Measurements from ENCODE around the gene FRYL. TPM values are rescaled to one million over a fixed set of nuclear protein-coding genes. Genes with fewer than 3 reads are reported as not detected.
"Not testable (repeated sequence)": the region's sequence is repeated elsewhere in the genome, so short reads cannot be mapped to it uniquely, and the experiment has no call there.

FRYL gene
- total and polyA plus RNA-seq, 2 of the 13 experiments (the other 11 are each of a cell fraction or from before 2014, with no cell fraction given): 9.7 to 19.6 TPM

- TF ChIP-seq KLF15 (CRISPR knock-in tag; IDR thresholded peaks at IDR 0.05; ENCODE audit: borderline replicate concordance) (no peak), E2F5 (CRISPR knock-in tag; conservative IDR thresholded peaks at IDR 0.05) (no peak), EZH2 (conservative IDR thresholded peaks at IDR 0.05; ENCODE audit: low read depth, low read length) (no peak), ZNF326 (CRISPR knock-in tag; IDR thresholded peaks at IDR 0.05; ENCODE audit: borderline replicate concordance) (no peak), MAFG (CRISPR knock-in tag; IDR thresholded peaks at IDR 0.05) (no peak), KLF6 (CRISPR knock-in tag; IDR thresholded peaks at IDR 0.05) (no peak), GTF2F1 (IDR thresholded peaks at IDR 0.05; ENCODE audit: low read length) (no peak), ZNF329 (CRISPR knock-in tag; IDR thresholded peaks at IDR 0.05; ENCODE audit: low read depth) (no peak), ZMYM2 (CRISPR knock-in tag; IDR thresholded peaks at IDR 0.05) (no peak), ZC3H13 (CRISPR knock-in tag; IDR thresholded peaks at IDR 0.05) (no peak), RBAK (CRISPR knock-in tag; IDR thresholded peaks at IDR 0.05) (no peak), ZMYM3 (CRISPR knock-in tag; IDR thresholded peaks at IDR 0.05) (no peak), PRMT3 (CRISPR knock-in tag; IDR thresholded peaks at IDR 0.05; ENCODE audit: borderline replicate concordance, low read depth) (no peak), GZF1 (CRISPR knock-in tag; IDR thresholded peaks at IDR 0.05) (no peak)
- TF ChIP-seq, protein P1, sequence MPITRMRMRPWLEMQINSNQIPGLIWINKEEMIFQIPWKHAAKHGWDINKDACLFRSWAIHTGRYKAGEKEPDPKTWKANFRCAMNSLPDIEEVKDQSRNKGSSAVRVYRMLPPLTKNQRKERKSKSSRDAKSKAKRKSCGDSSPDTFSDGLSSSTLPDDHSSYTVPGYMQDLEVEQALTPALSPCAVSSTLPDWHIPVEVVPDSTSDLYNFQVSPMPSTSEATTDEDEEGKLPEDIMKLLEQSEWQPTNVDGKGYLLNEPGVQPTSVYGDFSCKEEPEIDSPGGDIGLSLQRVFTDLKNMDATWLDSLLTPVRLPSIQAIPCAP (CRISPR knock-in tag; IDR thresholded peaks at IDR 0.05; ENCODE audit: low read depth): no peak
- TF ChIP-seq, protein P2, sequence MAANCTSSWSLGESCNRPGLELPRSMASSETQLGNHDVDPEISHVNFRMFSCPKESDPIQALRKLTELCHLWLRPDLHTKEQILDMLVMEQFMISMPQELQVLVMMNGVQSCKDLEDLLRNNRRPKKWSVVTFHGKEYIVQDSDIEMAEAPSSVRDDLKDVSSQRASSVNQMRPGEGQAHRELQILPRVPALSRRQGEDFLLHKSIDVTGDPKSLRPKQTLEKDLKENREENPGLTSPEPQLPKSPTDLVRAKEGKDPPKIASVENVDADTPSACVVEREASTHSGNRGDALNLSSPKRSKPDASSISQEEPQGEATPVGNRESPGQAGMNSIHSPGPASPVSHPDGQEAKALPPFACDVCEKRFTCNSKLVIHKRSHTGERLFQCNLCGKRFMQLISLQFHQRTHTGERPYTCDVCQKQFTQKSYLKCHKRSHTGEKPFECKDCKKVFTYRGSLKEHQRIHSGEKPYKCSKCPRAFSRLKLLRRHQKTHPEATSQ (CRISPR knock-in tag; IDR thresholded peaks at IDR 0.05; ENCODE audit: borderline replicate concordance): no peak
- Histone ChIP-seq H3K4me1 (ENCODE audit: insufficient read depth, low read length) (peaks cover 2% of the 10 kb centered on the region), H3K36me3 (replicated peaks in 1 of 2; ENCODE audit: control insufficient read depth in 1 of 2, insufficient read depth in 2 of 2, low read length in 2 of 2) (no peaks in the 10 kb centered on the region), H3K79me2 (ENCODE audit: insufficient read depth, low read length) (peaks cover 16% of the 10 kb centered on the region), H3K27me3 (ENCODE audit: control insufficient read depth in 1 of 2, insufficient read depth in 2 of 2, low read length in 2 of 2) (peaks cover 0 to 7% of the 10 kb centered on the region in 2 experiments; a peak in 1 of 5 replicates), H4K20me1 (ENCODE audit: insufficient read depth, low read length) (no peaks in the 10 kb centered on the region), H3K27ac (ENCODE audit: extremely low read length, insufficient read depth, low read length) (no peak overlapping the region), H3K4me3 (replicated peaks in 1 of 3; ENCODE audit: insufficient read depth in 1 of 3, low read depth in 2 of 3, low read length in 3 of 3) (no peak overlapping the region), H3K9ac (ENCODE audit: insufficient read depth, low read depth, low read length) (no peak overlapping the region), H3K4me2 (ENCODE audit: low read depth, low read length) (no peak overlapping the region), H2AFZ (ENCODE audit: low read length) (no peak overlapping the region), H3K9me3 (ENCODE audit: low read length) (no peaks in the 10 kb centered on the region)
- FAIRE-seq (no peak), ATAC-seq (no peak), DNase-seq (ENCODE audit: low spot score) (no peak)
- WGBS (ENCODE audit: low lambda C conversion rate): 56% methylated on average over 4 of the region's 5 CpGs
- CTCF ChIA-PET (ENCODE audit: low intra/inter-chr PET ratio, low total read pairs): no interaction called here
- POLR2A ChIA-PET: no interaction called here
- in situ Hi-C loops (cut with HindIII; ENCODE audit: extremely low pct_ligation_motif_present, low pct_unique_long_range_greater_than_20kb): no loop called here
- intact Hi-C loops (cut with micrococcal nuclease; ENCODE audit: unreplicated experiment): no loop called here
- BruUV-seq (replicated peaks): no TSS peak
These were observed 47.5 kb upstream of the FRYL start for GRCh38 chr4:48827622-48828021.

DNA sequence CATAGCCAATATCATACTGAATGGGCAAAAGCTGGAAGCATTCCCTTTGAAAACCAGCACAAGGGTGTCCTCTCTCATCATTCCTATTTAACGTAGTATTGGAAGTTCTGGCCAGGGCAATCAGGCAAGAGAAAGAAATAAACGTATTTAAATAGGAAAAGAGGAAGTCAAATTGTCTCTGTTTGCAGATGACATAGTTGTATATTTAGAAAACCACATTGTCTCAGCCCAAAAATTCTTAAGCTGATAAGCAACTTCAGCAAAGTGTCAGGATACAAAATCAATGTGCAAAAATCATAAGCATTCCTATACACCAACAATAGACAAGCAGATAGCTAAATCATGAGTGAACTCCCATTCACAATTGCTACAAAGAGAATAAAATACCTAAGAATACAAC lies 41.4 kb upstream of the FRYL start:
- BruUV-seq (replicated peaks); H2AFZ ChIP-seq (ENCODE audit: low read length); H3K9ac ChIP-seq (ENCODE audit: insufficient read depth, low read depth, low read length); H3K4me3 ChIP-seq (replicated peaks in 1 of 3; ENCODE audit: insufficient read depth in 1 of 3, low read depth in 2 of 3, low read length in 3 of 3); H3K79me2 ChIP-seq (ENCODE audit: insufficient read depth, low read length); CTCF ChIA-PET (ENCODE audit: low intra/inter-chr PET ratio, low total read pairs); ATAC-seq; H3K9me3 ChIP-seq (ENCODE audit: low read length); FAIRE-seq; H4K20me1 ChIP-seq (ENCODE audit: insufficient read depth, low read length); H3K27ac ChIP-seq (ENCODE audit: extremely low read length, insufficient read depth, low read length); POLR2A ChIA-PET; intact Hi-C loops (cut with micrococcal nuclease; ENCODE audit: unreplicated experiment); H3K36me3 ChIP-seq (replicated peaks in 1 of 2; ENCODE audit: control insufficient read depth in 1 of 2, insufficient read depth in 2 of 2, low read length in 2 of 2); DNase-seq (ENCODE audit: low spot score); H3K27me3 ChIP-seq (ENCODE audit: control insufficient read depth in 1 of 2, insufficient read depth in 2 of 2, low read length in 2 of 2); H3K4me1 ChIP-seq (ENCODE audit: insufficient read depth, low read length); in situ Hi-C loops (cut with HindIII; ENCODE audit: extremely low pct_ligation_motif_present, low pct_unique_long_range_greater_than_20kb); H3K4me2 ChIP-seq (ENCODE audit: low read depth, low read length): not testable (repeated sequence)
- 36% methylated on average over 2 of the region's 2 CpGs for WGBS (ENCODE audit: low lambda C conversion rate)

All from HepG2 (cell line).